SK-N-SH (cell line): Measurements from ENCODE around the gene HECTD3. TPM values are rescaled to one million over a fixed set of nuclear protein-coding genes. Genes with fewer than 3 reads are reported as not detected.

Experiments used
- CTCF ChIA-PET: fragments of 300-600, 350-600 bp; formaldehyde crosslinking; extraction: SDS; loops from one replicate; lab custom pipeline; 2021; lab: Yijun Ruan, JAX
- POLR2A ChIA-PET: fragments of 350-600 bp; sonication (Branson Sonifier 250); formaldehyde crosslinking; extraction: SDS; loops from one replicate; lab custom pipeline; 2020; ENCODE audit warnings: antibody characterized with exemption, inconsistent platforms; lab: Yijun Ruan, JAX
- DNase-seq: peaks from one replicate; pipeline ENCODE4 v3.0.0; 2012
- H2AFZ ChIP-seq: fragments of 200-600 bp; sonication (generic); 2 replicates; pipeline ENCODE4 v1.8.1; 2016; ENCODE audit warnings: antibody characterized with exemption, mild to moderate bottlenecking, low read depth
- H3F3A ChIP-seq: fragments of 200-600 bp; sonication (generic); replicated peaks from 2 replicates; pipeline ENCODE3; 2016; ENCODE audit warnings: antibody characterized with exemption, mild to moderate bottlenecking; ENCODE audit not compliant: insufficient read depth
- H3K27ac ChIP-seq, 2 experiments: fragments of 200-500 bp in 1 of 2; fragments of 200-600 bp in 1 of 2; sonication (Bioruptor generic) in 1 of 2; sonication (generic), shearing (Covaris generic) in 1 of 2; 2 replicates each; pipeline versions ENCODE4 v1.5.1 to v1.6.1; 2014 to 2016; ENCODE audit warnings: low read depth in 2 of 2, inconsistent platforms in 1 of 2, low read length in 1 of 2, mild to moderate bottlenecking in 1 of 2, mixed read lengths in 1 of 2
- H3K27me3 ChIP-seq: fragments of 200-600 bp; sonication (generic), shearing (Covaris generic); 2 replicates; pipeline ENCODE4 v1.6.1; 2016; ENCODE audit warnings: mixed run types; ENCODE audit not compliant: insufficient read depth
- H3K36me3 ChIP-seq, 2 experiments: fragments of 200-500 bp in 1 of 2; fragments of 200-600 bp in 1 of 2; sonication (Bioruptor generic) in 1 of 2; sonication (generic) in 1 of 2; replicated peaks in 1 of 2; 2 replicates each; pipeline versions ENCODE3 to v1.5.1; 2014 to 2016; ENCODE audit warnings: low read length in 1 of 2, mild to moderate bottlenecking in 1 of 2; ENCODE audit not compliant: insufficient read depth in 2 of 2, control insufficient read depth in 1 of 2
- H3K4me1 ChIP-seq, 2 experiments: fragments of 200-500 bp in 1 of 2; fragments of 200-600 bp in 1 of 2; sonication (Bioruptor generic) in 1 of 2; sonication (generic), shearing (Covaris generic) in 1 of 2; 2 replicates each; pipeline versions ENCODE4 v1.5.1 to v1.6.1; 2014 to 2016; ENCODE audit warnings: low read depth in 1 of 2, low read length in 1 of 2, mixed run types in 1 of 2; ENCODE audit not compliant: insufficient read depth in 2 of 2, control insufficient read depth in 1 of 2
- H3K4me2 ChIP-seq: fragments of 200-600 bp; sonication (generic), shearing (Covaris generic); 2 replicates; pipeline ENCODE4 v1.6.1; 2017; ENCODE audit warnings: mixed run types
- H3K4me3 ChIP-seq, 2 experiments: fragments of 200-500 bp in 1 of 2; fragments of 200-600 bp in 1 of 2; sonication (Bioruptor generic) in 1 of 2; sonication (generic), shearing (Covaris generic) in 1 of 2; 2 replicates each; pipeline versions ENCODE4 v1.5.1 to v1.8.1; 2014 to 2016; ENCODE audit warnings: low read depth in 2 of 2, inconsistent platforms in 1 of 2, low read length in 1 of 2, mild to moderate bottlenecking in 1 of 2, mixed read lengths in 1 of 2, moderate library complexity in 1 of 2
- H3K79me2 ChIP-seq: fragments of 200-600 bp; sonication (generic); 2 replicates; pipeline ENCODE4 v1.8.1; 2017; ENCODE audit warnings: mild to moderate bottlenecking; ENCODE audit not compliant: insufficient read depth
- H3K9ac ChIP-seq: fragments of 200-600 bp; sonication (generic); 2 replicates; pipeline ENCODE4 v1.6.1; 2017; ENCODE audit warnings: mixed run types
- H3K9me2 ChIP-seq: fragments of 200-600 bp; sonication (generic); 2 replicates; pipeline ENCODE4 v1.6.1; 2017; ENCODE audit warnings: mixed run types
- H3K9me3 ChIP-seq: fragments of 200-600 bp; sonication (generic); 2 replicates; pipeline ENCODE4 v1.6.1; 2017; ENCODE audit warnings: mixed run types, mild to moderate bottlenecking, moderate library complexity
- H4K20me1 ChIP-seq: fragments of 200-600 bp; sonication (generic); 2 replicates; pipeline ENCODE4 v1.6.1; 2017; ENCODE audit warnings: mild to moderate bottlenecking, mixed run types; ENCODE audit not compliant: insufficient read depth
- CHD2 ChIP-seq: fragments of 150-350 bp; IDR thresholded peaks from 2 replicates; pipeline ENCODE4 v1.6.1; 2018; ENCODE audit warnings: low read length; ENCODE audit not compliant: partially characterized antibody
- EP300 ChIP-seq, 2 experiments: IDR thresholded peaks; 2 replicates each; pipeline versions ENCODE4 v1.4.0 to v1.6.1; 2012; ENCODE audit warnings: borderline replicate concordance in 1 of 2, low read depth in 1 of 2, low read length in 1 of 2
- FOXJ3 ChIP-seq: sonication (generic); formaldehyde crosslinking; IDR thresholded peaks from 2 replicates; pipeline ENCODE4 v1.5.1; 2020; ENCODE audit warnings: mild to moderate bottlenecking, missing genetic modification reagents
- FOXM1 ChIP-seq: IDR thresholded peaks from 2 replicates; pipeline ENCODE4 v1.4.0; 2012; ENCODE audit warnings: low read depth, mild to moderate bottlenecking
- GATA2 ChIP-seq: sonication (generic); formaldehyde crosslinking; IDR thresholded peaks from 2 replicates; pipeline ENCODE4 v1.5.0; 2020; ENCODE audit warnings: mild to moderate bottlenecking, missing genetic modification reagents
- JUND ChIP-seq: IDR thresholded peaks from 2 replicates; pipeline ENCODE4 v1.4.0; 2012
- MEF2A ChIP-seq: IDR thresholded peaks from 2 replicates; pipeline ENCODE4 v1.4.0; 2012; ENCODE audit warnings: low read depth, borderline replicate concordance
- NRF1 ChIP-seq: IDR thresholded peaks from 2 replicates; pipeline ENCODE4 v1.6.1; 2012; ENCODE audit warnings: low read depth, mild to moderate bottlenecking, low read length
- POLR2AphosphoS5 ChIP-seq: IDR thresholded peaks from 2 replicates; pipeline ENCODE4 v1.6.1; 2012; ENCODE audit warnings: low read depth, low read length
- RCOR1 ChIP-seq: fragments of 150-350 bp; IDR thresholded peaks from 2 replicates; pipeline ENCODE4 v1.6.1; 2017; ENCODE audit warnings: antibody characterized with exemption, low read length
- REST ChIP-seq: IDR thresholded peaks from 2 replicates; pipeline ENCODE4 v1.6.1; 2012; ENCODE audit warnings: mild to moderate bottlenecking, low read depth, low read length, moderate library complexity
- USF1 ChIP-seq: IDR thresholded peaks from 2 replicates; pipeline ENCODE4 v1.4.0; 2012; ENCODE audit warnings: low read depth, borderline replicate concordance
- YY1 ChIP-seq: IDR thresholded peaks from 2 replicates; pipeline ENCODE4 v1.4.0; 2012; ENCODE audit warnings: low read depth, mild to moderate bottlenecking
- ZBTB33 ChIP-seq: IDR thresholded peaks from 2 replicates; pipeline ENCODE4 v1.4.0; 2012; ENCODE audit warnings: low read depth, borderline replicate concordance
- WGBS: methylation state at CpG from one replicate; pipeline ENCODE4 v1.1.6; 2017; ENCODE audit warnings: low lambda C conversion rate; 5-methylcytosine and 5-hydroxymethylcytosine counted together
- polyA plus RNA-seq, 3 experiments: library from polyadenylated mRNA; depleted of rRNA; stranded (reverse); fragments of >200 nt; gene quantifications; 2 replicates each; pipeline ENCODE4 v1.2.3, GENCODE V29; 2012
- TF ChIP-seq, protein P1 (sequence below): fragments of 150-350 bp; IDR thresholded peaks from 2 replicates; pipeline ENCODE4 v1.6.1; 2017; ENCODE audit warnings: antibody characterized with exemption, low read length, low read depth, borderline replicate concordance
- TF ChIP-seq, protein P2 (sequence below): IDR thresholded peaks from 2 replicates; pipeline ENCODE4; 2012

HECTD3 gene
- polyA plus RNA-seq, 1 of the 3 experiments (the other 2 are of a cell fraction), result 39.3 TPM

GRCh38 chr1:45001011-45001481, 10.1 kb downstream of the HECTD3 start:
- CTCF ChIA-PET, result interaction anchor here (1.1 kb wide), 1 partner anchor 300 kb away, joined by 3 read pairs; no protein-coding TSS in a partner anchor
- TF ChIP-seq FOXJ3 (no peak), ZBTB33 (no peak), NRF1 (no peak), GATA2 (no peak), MEF2A (no peak), EP300 (IDR thresholded peaks at IDR 0.05; ENCODE audit: borderline replicate concordance in 1 of 2, low read depth in 1 of 2, low read length in 1 of 2) (no peak), POLR2AphosphoS5 (no peak), JUND (no peak), RCOR1 (no peak), USF1 (no peak), YY1 (no peak), CHD2 (no peak), FOXM1 (no peak), REST (no peak)
- TF ChIP-seq, protein P1, sequence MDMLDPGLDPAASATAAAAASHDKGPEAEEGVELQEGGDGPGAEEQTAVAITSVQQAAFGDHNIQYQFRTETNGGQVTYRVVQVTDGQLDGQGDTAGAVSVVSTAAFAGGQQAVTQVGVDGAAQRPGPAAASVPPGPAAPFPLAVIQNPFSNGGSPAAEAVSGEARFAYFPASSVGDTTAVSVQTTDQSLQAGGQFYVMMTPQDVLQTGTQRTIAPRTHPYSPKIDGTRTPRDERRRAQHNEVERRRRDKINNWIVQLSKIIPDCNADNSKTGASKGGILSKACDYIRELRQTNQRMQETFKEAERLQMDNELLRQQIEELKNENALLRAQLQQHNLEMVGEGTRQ, result no peak
- TF ChIP-seq, protein P2, sequence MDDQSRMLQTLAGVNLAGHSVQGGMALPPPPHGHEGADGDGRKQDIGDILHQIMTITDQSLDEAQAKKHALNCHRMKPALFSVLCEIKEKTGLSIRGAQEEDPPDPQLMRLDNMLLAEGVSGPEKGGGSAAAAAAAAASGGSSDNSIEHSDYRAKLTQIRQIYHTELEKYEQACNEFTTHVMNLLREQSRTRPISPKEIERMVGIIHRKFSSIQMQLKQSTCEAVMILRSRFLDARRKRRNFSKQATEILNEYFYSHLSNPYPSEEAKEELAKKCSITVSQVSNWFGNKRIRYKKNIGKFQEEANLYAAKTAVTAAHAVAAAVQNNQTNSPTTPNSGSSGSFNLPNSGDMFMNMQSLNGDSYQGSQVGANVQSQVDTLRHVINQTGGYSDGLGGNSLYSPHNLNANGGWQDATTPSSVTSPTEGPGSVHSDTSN, result no peak
- TF ChIP-seq, all 33 proteins: peak for 0
- Histone ChIP-seq H3K79me2 (no peaks in the 10 kb centered on the region), H3K36me3 (peaks cover 9 to 35% of the 10 kb centered on the region in 2 experiments), H4K20me1 (no peaks in the 10 kb centered on the region), H3K27me3 (no peaks in the 10 kb centered on the region), H3K4me2 (no peak overlapping the region), H3K9ac (no peak overlapping the region), H3K9me3 (no peaks in the 10 kb centered on the region), H3F3A (peaks cover 7% of the 10 kb centered on the region), H3K4me3 (no peak overlapping the region), H3K4me1 (no peaks in the 10 kb centered on the region), H3K9me2 (no peaks in the 10 kb centered on the region), H3K27ac (no peak overlapping the region), H2AFZ (no peak overlapping the region)
- DNase-seq, result no peak
- WGBS, result 93% methylated on average over 7 of the region's 7 CpGs
- POLR2A ChIA-PET, result no interaction called here
